C4-2B (cell line): ENCODE results near the gene SH3RF3.

Experiments used
- ZFX ChIP-seq: fragments of 450-650 bp; IDR thresholded peaks from 2 replicates; pipeline ENCODE4 v1.6.1; 2017
- TF ChIP-seq, protein P1 (sequence below): fragments of 450-650 bp; conservative IDR thresholded peaks from 2 replicates; pipeline ENCODE4 v1.5.1; 2017; ENCODE audit warnings: mild to moderate bottlenecking

- TF ChIP-seq, protein P1, sequence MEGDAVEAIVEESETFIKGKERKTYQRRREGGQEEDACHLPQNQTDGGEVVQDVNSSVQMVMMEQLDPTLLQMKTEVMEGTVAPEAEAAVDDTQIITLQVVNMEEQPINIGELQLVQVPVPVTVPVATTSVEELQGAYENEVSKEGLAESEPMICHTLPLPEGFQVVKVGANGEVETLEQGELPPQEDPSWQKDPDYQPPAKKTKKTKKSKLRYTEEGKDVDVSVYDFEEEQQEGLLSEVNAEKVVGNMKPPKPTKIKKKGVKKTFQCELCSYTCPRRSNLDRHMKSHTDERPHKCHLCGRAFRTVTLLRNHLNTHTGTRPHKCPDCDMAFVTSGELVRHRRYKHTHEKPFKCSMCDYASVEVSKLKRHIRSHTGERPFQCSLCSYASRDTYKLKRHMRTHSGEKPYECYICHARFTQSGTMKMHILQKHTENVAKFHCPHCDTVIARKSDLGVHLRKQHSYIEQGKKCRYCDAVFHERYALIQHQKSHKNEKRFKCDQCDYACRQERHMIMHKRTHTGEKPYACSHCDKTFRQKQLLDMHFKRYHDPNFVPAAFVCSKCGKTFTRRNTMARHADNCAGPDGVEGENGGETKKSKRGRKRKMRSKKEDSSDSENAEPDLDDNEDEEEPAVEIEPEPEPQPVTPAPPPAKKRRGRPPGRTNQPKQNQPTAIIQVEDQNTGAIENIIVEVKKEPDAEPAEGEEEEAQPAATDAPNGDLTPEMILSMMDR, result no peak
- TF ChIP-seq ZFX, result no peak
Measured at GRCh38 chr2:109168086-109168485, 39.1 kb downstream of the SH3RF3 start.
